D341Med (cell line): ENCODE results near the gene SPDYE17.
"Not testable (repeated sequence)": the region's sequence is repeated elsewhere in the genome, so short reads cannot be mapped to it uniquely, and the experiment has no call there.

Experiments
- DNase-seq: peaks from one replicate; pipeline ENCODE4 v3.0.0; 2012; ENCODE audit warnings: low spot score

SPDYE17 gene, protein sequence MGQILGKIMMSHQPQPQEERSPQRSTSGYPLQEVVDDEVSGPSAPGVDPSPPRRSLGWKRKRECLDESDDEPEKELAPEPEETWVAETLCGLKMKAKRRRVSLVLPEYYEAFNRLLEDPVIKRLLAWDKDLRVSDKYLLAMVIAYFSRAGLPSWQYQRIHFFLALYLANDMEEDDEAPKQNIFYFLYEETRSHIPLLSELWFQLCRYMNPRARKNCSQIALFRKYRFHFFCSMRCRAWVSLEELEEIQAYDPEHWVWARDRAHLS

DNA sequence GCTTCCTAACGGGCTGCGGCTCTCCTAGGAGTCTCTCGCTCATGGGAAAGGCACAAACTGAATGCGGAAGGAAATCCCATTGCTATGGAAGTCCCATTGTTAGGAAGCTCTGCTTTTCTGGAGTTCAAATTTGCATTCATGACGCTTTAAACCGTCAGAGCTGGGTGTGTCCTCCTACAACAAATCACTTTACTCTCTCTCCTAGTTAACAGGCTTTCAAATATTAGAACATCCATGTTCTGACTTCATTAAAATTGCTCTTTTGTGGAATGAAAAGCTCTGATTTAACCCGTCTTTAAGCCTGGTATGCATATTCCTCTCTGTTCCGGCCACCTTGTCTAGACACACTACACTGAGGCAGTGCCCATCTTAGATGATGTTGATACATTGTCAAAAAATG lies at the start of gene SPDYE17:
SPDYE17 (minus strand) TSS at position 101 of the 400 bp plus-strand sequence. CDS start 1,791 bp downstream, outside the sequence.
- DNase-seq = not testable (repeated sequence)

DNA sequence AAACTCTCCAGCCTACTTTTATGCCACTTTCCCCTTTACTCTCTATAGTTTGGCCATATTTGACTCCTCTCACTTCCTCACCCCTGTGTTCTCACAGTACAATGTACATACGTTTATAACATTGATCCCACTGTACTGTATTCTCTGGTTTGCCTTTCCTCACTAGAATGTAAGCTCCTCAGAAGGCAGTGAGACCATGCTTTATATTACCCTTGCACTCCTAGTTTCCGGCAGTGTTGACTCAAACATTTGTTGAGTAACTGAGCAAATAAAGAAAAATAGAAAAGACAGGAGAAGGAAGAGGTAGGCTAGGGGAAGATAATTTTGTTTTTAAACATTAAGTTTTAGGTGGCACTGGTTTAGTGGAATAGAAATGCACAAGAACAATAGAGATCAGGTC lies 48.1 kb upstream of the SPDYE17 start:
- not testable (repeated sequence) for DNase-seq

DNA sequence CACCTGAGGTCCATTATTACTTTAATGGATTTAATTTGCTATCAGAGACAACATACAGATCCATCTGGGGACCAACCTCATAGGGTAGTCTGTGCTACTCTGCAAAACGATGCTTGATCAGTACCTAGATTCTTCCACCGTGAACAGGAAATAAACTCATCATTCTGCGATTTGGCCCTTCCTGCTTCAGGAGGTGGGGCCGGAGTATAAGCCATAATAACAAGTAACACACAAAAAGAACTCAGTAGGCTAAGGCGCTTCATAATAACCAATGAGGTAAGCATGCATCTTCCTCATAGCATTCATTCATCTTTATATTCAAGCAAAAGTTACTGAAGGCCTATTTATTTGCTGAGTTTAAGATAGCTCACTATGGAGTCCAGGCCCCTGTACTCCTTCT lies 47.5 kb upstream of the SPDYE17 start:
- DNase-seq = not testable (repeated sequence)

DNA sequence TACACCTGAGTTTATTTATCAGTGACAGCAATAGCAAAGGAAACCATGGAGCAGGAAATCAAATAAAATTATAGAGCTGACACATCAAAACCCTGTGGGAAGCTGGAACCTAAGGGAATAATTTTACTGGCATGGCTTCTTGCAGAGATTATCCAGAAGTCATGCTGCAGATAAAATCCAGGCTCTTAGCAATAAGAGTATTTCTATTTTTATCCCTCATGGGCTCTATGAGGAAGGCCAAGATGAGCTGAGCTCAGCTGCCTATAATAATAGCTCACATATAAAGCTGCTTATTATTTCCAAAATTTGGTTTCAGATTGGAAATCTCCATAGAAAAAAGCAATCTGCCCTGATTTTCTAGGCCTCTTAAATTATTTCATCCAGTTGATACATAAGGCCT lies 47.0 kb upstream of the SPDYE17 start:
- not testable (repeated sequence) for DNase-seq

DNA sequence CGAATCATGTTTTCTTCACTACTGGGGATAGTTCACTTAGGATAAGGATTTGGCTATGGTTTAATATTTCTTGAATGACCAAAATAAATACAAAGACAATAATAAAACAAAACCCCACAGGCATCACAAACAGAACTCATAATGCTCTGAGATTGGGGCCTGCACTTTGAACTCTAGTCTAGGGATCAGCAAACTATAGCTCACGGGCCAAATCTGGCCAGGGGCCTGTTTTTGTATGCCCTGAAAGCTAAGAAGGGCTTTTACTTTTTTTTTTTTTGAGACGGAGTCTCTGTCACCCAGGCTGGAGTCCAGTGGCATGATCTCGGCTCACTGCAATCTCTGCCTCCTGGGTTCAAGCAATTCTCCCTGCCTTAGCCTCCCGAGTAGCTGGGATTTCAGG lies 44.9 kb upstream of the SPDYE17 start:
- DNase-seq = not testable (repeated sequence)

DNA sequence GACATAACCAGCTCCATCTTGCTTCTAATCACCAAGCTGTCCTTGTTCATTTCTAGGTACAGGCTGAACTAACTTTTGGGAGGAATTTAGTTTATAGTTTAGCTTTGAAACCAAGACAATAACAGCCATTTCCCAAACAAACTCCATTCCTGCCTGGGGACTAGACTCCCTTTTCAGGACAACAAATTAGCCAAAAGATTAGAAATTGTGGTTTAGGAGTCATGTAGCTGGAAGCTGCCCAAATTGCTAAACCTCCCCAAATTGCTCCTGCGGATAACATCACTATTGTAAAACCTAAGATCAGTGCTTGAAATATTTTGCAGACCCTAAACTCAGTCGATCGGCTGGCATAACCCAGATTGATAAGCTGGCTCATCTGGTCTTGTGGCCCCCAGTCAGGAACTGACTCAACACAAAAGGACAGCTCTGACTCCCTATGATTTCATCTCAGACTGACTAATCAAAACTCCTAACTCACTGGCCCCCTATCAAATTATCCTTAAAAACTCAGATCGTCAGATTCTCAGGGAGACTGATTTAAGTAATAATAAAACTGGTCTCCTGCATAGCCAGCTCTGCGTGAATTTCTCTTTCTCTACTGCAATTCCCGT lies 42.7 kb upstream of the SPDYE17 start:
- not testable (repeated sequence) for DNase-seq

DNA sequence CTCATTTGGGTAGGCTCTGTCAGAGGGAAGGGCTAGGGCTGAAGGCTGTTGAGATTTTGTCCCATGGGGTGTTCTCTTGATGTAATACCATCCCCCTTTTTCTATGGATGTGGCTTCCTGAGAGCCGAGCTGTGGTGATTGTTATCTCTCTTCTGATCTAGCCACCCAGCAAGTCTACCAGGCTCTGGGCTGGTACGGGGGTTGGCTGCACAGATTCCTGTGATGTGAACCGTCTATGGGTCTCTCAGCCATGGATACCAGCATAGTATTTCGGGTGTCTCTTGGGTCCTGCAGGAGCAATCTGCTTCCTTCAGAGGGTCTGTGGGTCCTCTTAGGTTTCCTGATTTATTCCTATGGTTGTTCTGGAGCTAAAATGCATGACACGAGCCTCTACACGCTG lies 38.9 kb upstream of the SPDYE17 start:
- not testable (repeated sequence) for DNase-seq

DNA sequence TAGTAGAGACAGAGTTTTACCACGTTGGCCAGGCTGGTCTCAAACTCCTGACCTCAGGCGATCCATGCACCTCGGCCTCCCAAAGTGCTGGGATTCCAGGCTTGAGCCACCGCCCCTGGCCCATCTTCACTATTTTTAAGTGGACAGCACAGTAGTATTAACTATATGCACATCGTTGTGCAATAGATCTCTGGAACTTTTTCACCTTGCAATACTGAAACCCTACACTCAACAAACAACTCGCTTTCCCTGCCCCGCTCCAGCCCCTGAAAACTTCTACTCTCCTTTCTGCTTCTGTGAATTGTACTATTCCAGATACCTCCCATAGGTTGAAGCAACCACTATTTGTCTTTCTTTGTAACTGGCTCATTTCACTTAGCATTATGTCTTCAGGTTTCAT lies 33.7 kb upstream of the SPDYE17 start:
- DNase-seq = not testable (repeated sequence)

DNA sequence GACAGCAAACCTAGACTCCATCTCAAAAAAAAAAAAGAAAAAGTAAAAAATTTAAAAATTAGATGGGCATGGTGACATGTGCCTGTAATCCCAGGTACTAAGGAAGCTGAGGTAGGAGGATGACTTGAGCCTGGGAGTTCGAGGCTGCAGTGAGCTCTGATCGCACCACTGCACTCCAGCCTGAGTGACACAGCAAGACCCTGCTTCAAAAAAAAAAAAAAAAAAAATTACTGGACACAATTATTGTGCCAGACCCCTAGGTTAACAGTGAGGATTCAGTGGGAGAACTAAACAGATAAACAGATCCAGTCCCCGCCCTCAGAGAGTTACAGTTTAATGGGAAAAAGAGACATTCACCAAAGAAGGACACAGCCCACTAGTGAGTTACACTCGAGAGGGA lies 31.6 kb upstream of the SPDYE17 start:
- DNase-seq = not testable (repeated sequence)

DNA sequence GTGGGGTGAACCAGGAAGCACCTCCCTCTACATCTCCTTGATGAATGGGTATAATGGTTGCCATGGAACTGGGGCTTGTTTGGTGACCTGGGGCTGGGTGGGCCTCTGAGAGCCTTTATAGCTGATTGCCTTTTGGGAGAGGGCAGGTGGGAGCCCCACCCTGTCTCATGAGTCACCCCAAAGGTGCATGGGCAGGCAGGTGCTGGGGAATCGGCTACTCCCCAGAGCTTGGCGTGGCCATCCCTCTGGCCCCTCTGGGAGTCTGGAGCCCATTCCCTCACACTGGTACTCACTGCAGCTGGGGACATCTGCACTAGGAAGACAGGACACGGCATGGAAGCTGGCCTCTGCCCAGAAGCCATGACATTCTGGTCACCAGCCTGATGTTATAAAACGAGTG lies 30.4 kb upstream of the SPDYE17 start, which contains the start of gene SPDYE18:
SPDYE18 (minus strand) TSS at position 2 of the 400 bp plus-strand sequence. CDS start 2,046 bp downstream, outside the sequence.
- not testable (repeated sequence) for DNase-seq

DNA sequence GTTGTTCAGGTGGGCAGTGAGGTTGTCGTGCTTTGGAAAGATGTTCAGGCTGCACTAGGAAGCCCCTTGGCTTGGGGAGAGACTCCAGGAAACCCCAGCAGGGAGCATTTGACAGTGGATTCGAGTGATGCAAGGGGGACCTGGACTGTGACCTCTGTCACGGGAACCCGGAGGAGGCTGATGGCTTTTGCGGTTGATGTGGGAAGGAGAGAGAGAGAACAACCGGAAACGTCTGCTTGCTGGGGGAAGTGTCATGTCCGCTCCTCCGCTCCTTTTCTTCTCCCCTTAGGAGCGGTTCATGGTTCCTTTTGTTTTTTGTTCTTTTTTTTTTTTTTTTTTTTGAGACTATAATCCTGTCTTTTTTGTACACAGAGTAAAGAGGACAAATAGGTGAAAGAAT lies 5.8 kb downstream of the SPDYE17 start:
- DNase-seq = not testable (repeated sequence)

DNA sequence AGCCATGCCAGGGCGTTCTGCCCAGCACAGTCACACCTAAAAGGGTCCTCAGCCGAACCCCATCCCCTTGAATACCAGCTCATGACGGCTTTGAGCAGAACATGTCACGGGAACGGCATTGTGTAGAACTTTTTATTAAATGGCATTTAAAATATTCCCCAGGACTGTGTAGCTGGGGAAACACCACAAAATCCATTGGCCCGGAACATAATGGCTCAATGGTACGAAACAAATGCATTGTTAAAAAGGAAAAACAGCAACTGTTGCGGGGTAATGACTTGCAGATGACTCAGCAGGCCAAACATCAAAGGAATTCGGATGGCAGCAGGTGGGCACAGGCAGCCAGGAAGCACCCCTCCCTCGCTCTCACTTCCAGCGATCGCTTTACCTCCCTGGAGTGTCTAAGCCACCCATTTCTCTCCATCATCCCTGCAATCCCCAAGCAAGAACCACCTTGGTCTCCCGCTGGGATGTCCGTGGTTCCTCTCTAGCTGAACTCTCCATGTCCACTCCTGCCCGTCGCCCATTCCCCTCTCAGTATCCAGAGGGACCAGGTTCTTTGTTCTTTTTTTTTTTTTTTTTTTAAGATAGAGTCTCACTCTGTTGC lies 22.0 kb downstream of the SPDYE17 start:
- DNase-seq = not testable (repeated sequence)

DNA sequence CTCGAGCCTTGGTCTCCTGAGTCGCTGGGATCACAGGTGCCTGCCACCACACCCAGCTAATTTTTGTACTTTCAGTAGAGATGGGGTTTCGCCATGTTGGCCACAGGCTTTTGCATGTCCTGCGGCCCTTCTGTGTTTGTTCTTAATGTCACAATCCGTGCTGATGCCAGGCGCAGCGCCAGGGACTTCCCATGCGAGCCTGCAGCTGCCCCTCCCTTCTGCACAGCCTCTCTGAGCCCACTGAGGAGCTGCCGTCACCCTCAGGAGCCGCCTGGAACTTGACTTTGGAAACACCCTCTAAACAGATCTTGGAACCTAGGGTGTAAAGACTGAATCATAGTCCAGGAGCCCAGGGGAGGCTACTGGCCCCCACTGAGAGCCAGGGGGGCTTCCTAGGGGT lies 24.2 kb downstream of the SPDYE17 start:
- not testable (repeated sequence) for DNase-seq

DNA sequence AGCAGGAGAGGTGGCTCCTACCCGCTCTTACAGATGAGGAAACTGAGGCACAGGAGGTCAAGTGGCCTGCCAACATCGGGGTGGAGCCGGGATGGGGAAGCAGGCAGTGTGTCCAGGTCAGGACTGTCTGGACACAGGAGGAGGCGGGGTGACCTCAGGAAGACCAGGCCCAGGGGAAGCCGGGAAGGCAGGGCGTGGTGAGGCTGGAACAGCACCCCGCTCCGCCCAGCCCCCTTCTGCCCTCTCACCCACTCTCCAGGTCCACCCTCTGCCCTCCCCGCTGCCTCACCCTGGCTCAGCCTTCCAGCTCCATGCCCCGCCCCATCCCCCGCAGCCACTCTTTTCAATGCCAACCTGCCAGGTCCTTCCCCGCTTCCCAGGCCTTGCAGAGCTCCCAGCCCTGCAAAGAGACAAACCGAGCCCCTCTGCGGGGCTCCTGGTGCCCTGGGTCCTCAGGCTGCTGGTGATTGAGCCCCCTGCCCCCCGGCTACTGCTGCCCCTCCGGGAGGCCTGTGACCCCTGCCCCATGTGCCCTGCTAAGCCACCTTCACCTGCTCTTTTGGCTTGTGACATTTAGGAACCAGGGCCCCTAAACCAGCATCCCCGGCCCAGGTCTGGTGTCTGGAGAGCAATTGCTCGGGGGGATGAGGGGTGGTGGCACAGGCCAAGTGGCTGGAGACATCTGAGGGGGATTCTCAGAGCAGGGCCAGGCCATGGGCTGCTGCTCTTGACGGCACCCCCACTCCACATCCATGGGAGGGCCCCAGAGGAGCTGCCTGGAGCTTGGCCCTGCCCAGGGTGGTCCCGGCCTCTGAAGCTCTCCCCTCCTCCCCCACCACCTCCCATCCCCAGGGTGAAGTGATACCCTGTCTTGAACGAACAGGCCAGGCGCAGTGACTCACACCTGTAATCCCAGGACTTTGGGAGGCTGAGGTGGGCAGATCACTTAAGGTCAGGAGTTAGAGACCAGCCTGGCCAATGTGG lies 25.7 kb downstream of the SPDYE17 start:
- not testable (repeated sequence) for DNase-seq

DNA sequence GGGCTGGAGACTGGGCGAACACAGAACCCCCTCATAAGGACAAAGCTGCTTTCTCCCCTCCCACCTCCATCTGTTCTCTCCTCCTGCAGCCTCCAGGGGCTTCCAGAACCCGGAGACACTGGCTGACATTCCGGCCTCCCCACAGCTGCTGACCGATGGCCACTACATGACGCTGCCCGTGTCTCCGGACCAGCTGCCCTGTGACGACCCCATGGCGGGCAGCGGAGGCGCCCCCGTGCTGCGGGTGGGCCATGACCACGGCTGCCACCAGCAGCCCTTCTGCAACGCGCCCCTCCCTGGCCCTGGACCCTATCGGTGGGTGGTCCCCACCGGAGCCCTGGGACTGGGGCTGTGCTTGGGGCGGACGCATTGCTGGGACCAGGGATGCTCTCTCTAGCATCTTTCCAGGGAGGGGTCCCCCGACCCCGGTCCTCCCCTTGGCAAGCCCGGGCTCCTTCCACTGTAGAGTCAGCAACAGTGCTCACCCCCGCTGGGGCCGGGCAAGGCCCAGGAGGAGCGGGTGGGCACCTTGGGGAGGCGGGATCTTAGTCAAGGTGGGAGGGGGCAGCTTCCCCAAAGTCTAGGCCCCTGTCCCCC lies 26.6 kb downstream of the SPDYE17 start:
- not testable (repeated sequence) for DNase-seq

DNA sequence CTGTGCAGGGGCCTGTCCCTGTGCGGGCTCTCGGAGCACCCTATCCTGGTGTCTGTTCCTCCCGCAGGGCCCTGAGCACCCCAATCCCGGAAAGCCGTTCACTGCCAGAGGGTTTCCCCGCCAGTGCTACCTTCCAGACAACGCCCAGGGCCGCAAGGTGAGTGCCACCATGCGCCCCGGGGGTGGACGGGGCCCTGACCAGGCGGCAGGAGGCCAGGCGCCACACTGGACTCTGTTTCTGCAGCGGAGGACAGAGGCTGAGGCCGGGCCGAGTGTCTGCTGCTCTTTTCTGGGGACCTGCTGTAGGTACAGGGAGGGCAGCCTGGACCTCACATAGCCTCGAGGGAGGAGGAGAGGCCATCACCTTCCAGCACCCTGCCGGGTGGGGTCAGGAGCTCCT lies 28.0 kb downstream of the SPDYE17 start:
- not testable (repeated sequence) for DNase-seq

DNA sequence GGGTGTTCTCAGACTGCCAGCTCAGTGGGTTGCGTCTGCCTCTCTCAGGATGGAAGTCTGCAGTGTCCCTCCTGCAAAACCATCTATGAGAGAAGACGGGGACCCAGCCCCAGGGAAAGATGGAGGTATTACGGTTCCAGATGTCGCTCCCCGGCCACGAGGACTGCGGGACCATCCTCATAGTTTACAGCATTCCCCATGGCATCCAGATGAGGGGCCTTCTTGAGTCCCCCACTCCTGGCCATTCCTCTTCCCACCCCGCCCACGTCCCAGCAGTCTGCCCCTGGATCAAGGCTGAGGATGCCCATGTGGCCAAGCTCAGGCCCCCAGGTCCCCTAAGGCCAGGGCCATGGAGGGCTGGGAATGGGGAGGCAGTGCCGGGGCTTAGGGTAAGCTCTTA lies 28.9 kb downstream of the SPDYE17 start:
- not testable (repeated sequence) for DNase-seq

DNA sequence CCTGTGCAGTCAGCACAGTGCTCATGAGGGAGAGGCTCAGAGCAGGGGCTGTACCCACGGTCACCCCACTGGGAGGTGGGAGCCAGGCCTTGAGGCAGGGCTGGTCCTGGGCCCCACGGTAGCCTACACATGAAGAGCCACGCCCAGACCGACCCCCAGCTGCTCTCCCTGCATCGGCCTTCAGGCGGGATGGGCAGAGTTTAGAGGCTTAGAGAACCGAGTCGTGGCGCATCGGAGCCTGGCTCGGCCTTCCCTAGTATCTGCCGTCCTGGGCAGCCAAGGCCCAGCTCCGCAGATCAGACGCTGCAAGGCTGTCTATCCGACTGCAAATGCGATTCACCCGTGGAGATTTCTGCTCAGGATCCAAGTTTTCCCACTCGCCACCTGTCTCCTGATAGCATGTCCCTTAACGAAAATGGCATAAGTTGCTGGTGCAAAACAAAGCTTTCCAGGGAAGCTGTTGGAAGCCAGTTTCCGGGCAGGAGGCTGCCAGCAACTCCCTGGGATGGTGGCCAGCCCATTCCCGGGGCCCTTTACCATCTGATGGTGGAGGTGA lies 29.4 kb downstream of the SPDYE17 start:
- not testable (repeated sequence) for DNase-seq

DNA sequence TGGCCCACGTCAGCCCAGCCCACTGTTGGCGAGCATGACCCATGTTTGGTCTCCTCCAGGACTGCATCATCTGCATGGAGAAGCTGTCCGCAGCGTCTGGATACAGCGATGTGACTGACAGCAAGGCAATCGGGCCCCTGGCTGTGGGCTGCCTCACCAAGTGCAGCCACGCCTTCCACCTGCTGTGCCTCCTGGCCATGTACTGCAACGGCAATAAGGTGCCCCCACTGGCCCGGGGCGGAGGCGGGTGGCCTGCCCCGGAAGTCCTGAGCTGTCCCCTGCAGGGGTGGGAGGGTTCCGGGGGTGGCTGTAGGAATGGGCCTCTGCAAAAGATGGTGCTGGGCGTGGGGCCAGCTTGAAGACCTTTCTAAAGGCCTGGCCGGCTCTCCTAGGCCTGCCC lies 30.1 kb downstream of the SPDYE17 start:
- not testable (repeated sequence) for DNase-seq

DNA sequence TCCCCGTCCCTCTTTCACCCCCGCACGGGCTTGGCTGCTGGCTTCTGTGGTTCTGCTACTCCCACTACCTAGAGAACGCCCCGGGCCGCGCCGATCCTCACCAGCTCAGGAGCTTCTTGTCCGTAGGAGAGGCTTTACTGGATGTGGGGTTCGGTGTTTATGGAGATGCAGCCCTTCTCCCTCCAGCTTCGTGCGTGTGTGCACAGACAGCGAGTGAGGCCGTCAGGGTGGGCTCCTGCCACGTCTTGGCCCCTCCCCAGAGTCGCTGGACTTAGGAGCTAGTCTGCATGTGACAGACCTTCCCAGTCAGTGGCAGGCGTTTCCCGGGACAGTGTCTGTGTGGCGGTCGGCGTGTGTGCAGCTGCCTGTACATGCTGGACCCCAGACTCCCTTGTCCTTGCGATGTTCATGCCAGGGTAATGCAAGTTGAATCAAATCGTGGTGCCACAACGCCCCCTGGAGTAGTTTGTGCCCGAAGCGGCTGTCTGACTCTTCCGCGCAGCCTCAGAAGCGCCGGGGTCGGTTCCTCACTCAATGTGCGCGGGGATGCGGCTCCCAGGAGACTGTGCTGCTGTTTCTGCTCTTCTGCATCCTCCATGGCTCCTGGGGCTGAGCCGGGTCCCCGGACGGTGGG lies 32.6 kb downstream of the SPDYE17 start:
- not testable (repeated sequence) for DNase-seq
